Lung (tissue), 12 donors: ENCODE measurements around the gene C6orf163. TPM values are rescaled to one million over a fixed set of nuclear protein-coding genes. Genes with fewer than 3 reads are reported as not detected.

ENCODE experiments used
- ATAC-seq: fragments of 200-7000 bp; cut with Tn5 transposase; one replicate; pipeline ENCODE4 v1.9.1; 2020; ENCODE audit warnings: moderate number of reproducible peaks; ENCODE audit not compliant: insufficient read depth, low FRiP score
- DNase-seq, 3 donors: peaks; one replicate each; pipeline ENCODE4 v3.0.0-alpha.2; 2013 to 2017
- H3K27ac ChIP-seq, 2 donors: one replicate each; pipeline ENCODE4 v1.5.1; 2013; ENCODE audit warnings: mild to moderate bottlenecking in 2 of 2, moderate library complexity in 2 of 2, control low read depth in 1 of 2, inconsistent platforms in 1 of 2, low read depth in 1 of 2, low read length in 1 of 2
- H3K27me3 ChIP-seq, 3 donors: one replicate each; pipeline ENCODE4 v1.5.1; 2013; ENCODE audit warnings: low read length in 2 of 3; ENCODE audit not compliant: control insufficient read depth in 3 of 3, insufficient read depth in 3 of 3
- H3K36me3 ChIP-seq, 4 donors: one replicate each; pipeline ENCODE4 v1.5.1; 2013; ENCODE audit warnings: low read length in 4 of 4, mild to moderate bottlenecking in 1 of 4, moderate library complexity in 1 of 4; ENCODE audit not compliant: control insufficient read depth in 4 of 4, insufficient read depth in 4 of 4
- H3K4me1 ChIP-seq, 5 donors: one replicate each; pipeline ENCODE4 v1.5.1; 2013; ENCODE audit warnings: low read length in 5 of 5, mild to moderate bottlenecking in 2 of 5, moderate library complexity in 1 of 5; ENCODE audit not compliant: control insufficient read depth in 5 of 5, insufficient read depth in 5 of 5
- H3K4me3 ChIP-seq: one replicate; pipeline ENCODE4 v1.5.1; 2013; ENCODE audit warnings: mild to moderate bottlenecking, control low read depth, moderate library complexity
- H3K9ac ChIP-seq, 2 donors: one replicate each; pipeline ENCODE4 v1.5.1; 2013; ENCODE audit warnings: low read length in 2 of 2, control low read depth in 1 of 2; ENCODE audit not compliant: insufficient read depth in 1 of 2
- H3K9me3 ChIP-seq, 4 donors: one replicate each; pipeline ENCODE4 v1.5.1; 2013; ENCODE audit warnings: low read length in 3 of 4, mild to moderate bottlenecking in 1 of 4, moderate library complexity in 1 of 4; ENCODE audit not compliant: control insufficient read depth in 4 of 4, insufficient read depth in 3 of 4
- CTCF ChIP-seq: IDR thresholded peaks from 2 replicates; pipeline ENCODE4 v1.5.1; 2012; ENCODE audit warnings: mild to moderate bottlenecking; ENCODE audit errors: control extremely low read depth, extremely low read depth
- WGBS, 2 donors: extraction: QIAGEN DNeasy Blood & Tissue Kit; methylation state at CpG; one replicate each; pipeline ENCODE4 v1.1.7; 2013; 5-methylcytosine and 5-hydroxymethylcytosine counted together
- polyA plus RNA-seq, 2 donors: library from polyadenylated mRNA; stranded (reverse); fragments of 200-250 nt; gene quantifications; one replicate each; pipeline ENCODE4 v1.2.1, GENCODE V29; 2013
- total RNA-seq, 2 donors: library from RNA; depleted of rRNA in 1 of 2; stranded (reverse); fragments of >200 nt in 1 of 2; gene quantifications; one replicate each; pipeline ENCODE4 v1.2.1, GENCODE V29; 2014 to 2021
- donor health status: control.
- donor health status: control.
- donor health status: Bipolar disorder and iron deficiency.
- donor health status: healthy.
- donor health status: DM: yes; HTN: yes; CAD: no.

Gene C6orf163
- total and polyA plus RNA-seq, 4 donors, result 0.21 to 11.5 (median 1.6) TPM

DNA sequence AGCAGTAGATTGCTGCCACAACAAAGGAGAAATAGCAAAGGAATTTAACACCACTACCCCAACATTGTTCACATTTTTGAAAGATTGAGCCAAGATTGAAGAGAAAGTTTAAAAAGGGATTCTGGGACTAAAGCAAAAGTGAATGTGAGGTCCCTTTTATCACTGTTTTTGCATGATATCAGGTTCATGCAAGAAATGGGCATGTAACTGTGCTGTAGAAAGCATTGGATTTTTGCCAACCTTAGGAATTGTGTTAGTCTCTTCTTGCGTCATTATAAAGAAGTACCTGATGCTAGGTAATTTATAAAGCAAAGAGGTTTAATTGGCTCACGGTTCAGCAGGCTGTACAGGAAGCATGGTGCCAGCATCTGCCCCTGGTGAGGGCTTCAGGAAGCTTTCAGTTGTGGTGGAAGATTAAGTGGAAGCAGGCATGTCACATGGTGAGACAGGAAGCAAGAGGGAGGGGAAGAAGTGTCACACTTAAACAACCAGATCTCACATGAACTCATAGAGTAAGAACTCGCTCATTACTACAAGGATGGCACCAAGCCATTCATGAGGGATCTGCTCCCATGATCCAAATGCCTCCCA is 10.9 kb upstream of the C6orf163 start:
- H3K27ac ChIP-seq, result peak overlapping the region in 1 of 2 donors; percentile 79
- TF ChIP-seq CTCF, result no peak
- peak overlapping the region in 1 of 2 donors; percentile 32 for H3K9ac ChIP-seq
- no peak overlapping the region for H3K4me3 ChIP-seq
- ATAC-seq (no peak), DNase-seq (peak in 1 of 3 donors; percentile 19)
- H3K27me3 ChIP-seq, result no peaks in the 10 kb centered on the region
- no peaks in the 10 kb centered on the region for H3K9me3 ChIP-seq
- peaks cover 0 to 15% (median 0%) of the 10 kb centered on the region in 5 donors for H3K4me1 ChIP-seq
- 40 to 54% methylated on average over 3 of the region's 3 CpGs for WGBS, 2 donors
- H3K36me3 ChIP-seq, result no peaks in the 10 kb centered on the region

GRCh38 chr6:87334683-87335082 is 9.9 kb upstream of the C6orf163 start:
- Histone ChIP-seq H3K36me3 (no peaks in the 10 kb centered on the region), H3K4me1 (peaks cover 0 to 15% (median 1%) of the 10 kb centered on the region in 5 donors), H3K9ac (no peak overlapping the region), H3K9me3 (no peaks in the 10 kb centered on the region), H3K4me3 (no peak overlapping the region), H3K27me3 (no peaks in the 10 kb centered on the region), H3K27ac (peak overlapping the region in 1 of 2 donors; percentile 79)
- ATAC-seq (no peak), DNase-seq (peak in 1 of 3 donors; percentile 11)
- TF ChIP-seq CTCF, result no peak
- WGBS, 2 donors, result 73 to 86% methylated on average over 1 of the region's 1 CpG

DNA sequence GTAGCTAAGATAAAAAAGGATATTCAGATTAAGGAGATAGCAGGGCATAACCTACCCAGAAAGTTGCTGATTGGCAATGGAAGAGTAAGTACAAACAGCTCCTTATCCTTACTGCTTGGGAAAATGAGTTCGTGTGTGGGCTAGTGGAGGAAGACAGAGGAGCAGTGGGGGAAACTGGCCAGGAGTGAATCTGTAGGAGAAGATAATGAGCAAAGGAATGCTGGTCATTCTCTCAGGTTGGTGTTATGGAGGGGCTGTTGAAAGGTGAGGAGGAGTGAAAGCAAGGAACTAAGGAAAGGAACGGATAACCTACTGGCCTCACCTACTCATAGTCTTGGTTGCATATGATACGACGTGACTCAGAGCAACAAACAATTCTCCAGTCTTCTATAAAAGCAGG is 8.2 kb upstream of the C6orf163 start:
- H3K9ac ChIP-seq, result no peak overlapping the region
- DNase-seq (no peak), ATAC-seq (no peak)
- 91 to 94% methylated on average over 4 of the region's 4 CpGs for WGBS, 2 donors
- no peaks in the 10 kb centered on the region for H3K9me3 ChIP-seq
- no peak overlapping the region for H3K27ac ChIP-seq
- no peak overlapping the region for H3K4me3 ChIP-seq
- TF ChIP-seq CTCF, result no peak
- H3K4me1 ChIP-seq, result peaks cover 0 to 19% (median 1%) of the 10 kb centered on the region in 5 donors
- H3K36me3 ChIP-seq, result no peaks in the 10 kb centered on the region
- no peaks in the 10 kb centered on the region for H3K27me3 ChIP-seq

DNA sequence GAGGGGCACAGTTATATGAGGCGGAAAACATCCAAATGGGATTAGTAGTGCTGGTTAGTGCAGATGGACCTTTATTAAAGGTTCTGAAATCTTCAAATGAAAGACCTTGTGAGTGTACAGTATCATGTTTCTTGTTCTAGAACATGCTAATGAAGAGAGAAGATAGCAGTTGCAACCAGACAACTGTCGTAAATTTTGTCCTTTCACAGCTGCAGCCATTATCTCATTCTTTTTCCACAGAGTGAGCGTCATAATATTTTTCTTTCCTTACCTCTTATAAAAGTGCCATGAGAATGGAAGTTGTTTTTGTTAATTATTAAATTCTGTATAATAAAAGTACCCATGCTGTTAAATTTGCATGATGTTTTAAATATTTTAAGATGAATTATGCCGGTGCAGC is 4.4 kb upstream of the C6orf163 start:
- no peak for TF ChIP-seq CTCF
- Histone ChIP-seq H3K36me3 (peaks cover 0 to 6% (median 0%) of the 10 kb centered on the region in 4 donors), H3K27me3 (no peaks in the 10 kb centered on the region), H3K4me1 (peaks cover 0 to 8% (median 3%) of the 10 kb centered on the region in 5 donors), H3K9ac (no peak overlapping the region), H3K27ac (no peak overlapping the region), H3K9me3 (no peaks in the 10 kb centered on the region), H3K4me3 (no peak overlapping the region)
- WGBS, 2 donors, result 95 to 96% methylated on average over 4 of the region's 4 CpGs
- DNase-seq (no peak), ATAC-seq (no peak)
